HG02840 (cell line): ENCODE data around the gene TTF1.
A peak's percentile ranks its signal among the peaks of the same experiment; 100 is the strongest.

Experiments
- ATAC-seq: cut with Tn5 transposase; IDR thresholded peaks from one replicate; pipeline ENCODE4 v1.9.1; 2021; ENCODE audit warnings: mild to moderate bottlenecking, moderate library complexity, moderate number of reproducible peaks; ENCODE audit not compliant: unreplicated experiment, low FRiP score

Gene TTF1

GRCh38 chr9:132367613-132368313 is 38.9 kb downstream of the TTF1 start:
- no peak for ATAC-seq

GRCh38 chr9:132366481-132366880 is 40.2 kb downstream of the TTF1 start:
- ATAC-seq = no peak

GRCh38 chr9:132365986-132366385 is 40.7 kb downstream of the TTF1 start:
- ATAC-seq = no peak

GRCh38 chr9:132364068-132364467 is 42.6 kb downstream of the TTF1 start:
- ATAC-seq = no peak

- no peak for ATAC-seq
Observed at GRCh38 chr9:132357764-132358163, 48.9 kb downstream of the TTF1 start.

GRCh38 chr9:132356324-132356924 is 50.2 kb downstream of the TTF1 start:
- no peak for ATAC-seq

GRCh38 chr9:132354637-132355355 is 51.8 kb downstream of the TTF1 start, which contains the start of gene SETX:
SETX (minus strand) TSS chr9:132354986; CDS start chr9:132349428, 5,558 bp downstream.
- peak; percentile 80 for ATAC-seq

- ATAC-seq = no peak
Observed at GRCh38 chr9:132351404-132352045, 55.1 kb downstream of the TTF1 start.

GRCh38 chr9:132350861-132351315 is 55.8 kb downstream of the TTF1 start:
- no peak for ATAC-seq

- no peak for ATAC-seq
Observed at GRCh38 chr9:132348676-132349075, 58.0 kb downstream of the TTF1 start.

- ATAC-seq = no peak
Observed at GRCh38 chr9:132346177-132346576, 60.5 kb downstream of the TTF1 start.

- no peak for ATAC-seq
Observed at GRCh38 chr9:132341177-132341840, 65.3 kb downstream of the TTF1 start.

GRCh38 chr9:132334364-132334763 is 72.3 kb downstream of the TTF1 start:
- ATAC-seq = no peak

- no peak for ATAC-seq
Observed at GRCh38 chr9:132333556-132333955, 73.1 kb downstream of the TTF1 start.

GRCh38 chr9:132328580-132328979 is 78.1 kb downstream of the TTF1 start:
- no peak for ATAC-seq

- no peak for ATAC-seq
Observed at GRCh38 chr9:132327537-132327936, 79.1 kb downstream of the TTF1 start.
